SKM-1 treated with dmso at 0.1 percent for 144 hours (cell line): ENCODE measurements around the gene VAPA.

Experiments used
- DNase-seq: peaks from one replicate; lab custom pipeline; 2025; ENCODE audit not compliant: unreplicated experiment; lab: John Stamatoyannopoulos, UW

Gene VAPA

DNA sequence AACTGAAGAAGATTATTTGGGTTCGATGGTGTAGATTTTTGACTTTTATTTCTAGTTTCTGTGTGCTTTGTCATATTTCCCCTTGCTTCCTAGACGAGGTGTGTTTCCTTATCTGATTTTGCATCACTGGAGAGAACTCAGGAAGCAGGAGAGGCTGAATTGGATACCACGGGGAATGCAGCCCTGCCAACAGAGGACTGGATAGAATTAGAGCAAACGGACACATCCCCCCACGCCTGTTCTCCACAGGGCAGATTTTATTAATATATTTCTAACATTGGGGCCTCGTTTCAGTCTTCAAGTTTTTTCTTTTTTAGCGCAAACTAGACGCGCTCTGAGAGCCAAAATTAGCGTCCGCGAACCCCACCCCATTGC is 678 bp upstream of the VAPA start:
- DNase-seq, result no peak

GRCh38 chr18:9914334-9914583 is 443 bp downstream of the VAPA start:
- DNase-seq, result no peak

- DNase-seq, result peak; percentile 13
Observed at GRCh38 chr18:9914584-9915290, 921 bp downstream of the VAPA start.

GRCh38 chr18:9915291-9916076 is 1.7 kb downstream of the VAPA start:
- DNase-seq, result no peak

- peak; percentile 10 for DNase-seq
Observed at GRCh38 chr18:9916077-9916639, 2.3 kb downstream of the VAPA start.

- DNase-seq, result no peak
Observed at GRCh38 chr18:9916808-9917207, 3.0 kb downstream of the VAPA start.

DNA sequence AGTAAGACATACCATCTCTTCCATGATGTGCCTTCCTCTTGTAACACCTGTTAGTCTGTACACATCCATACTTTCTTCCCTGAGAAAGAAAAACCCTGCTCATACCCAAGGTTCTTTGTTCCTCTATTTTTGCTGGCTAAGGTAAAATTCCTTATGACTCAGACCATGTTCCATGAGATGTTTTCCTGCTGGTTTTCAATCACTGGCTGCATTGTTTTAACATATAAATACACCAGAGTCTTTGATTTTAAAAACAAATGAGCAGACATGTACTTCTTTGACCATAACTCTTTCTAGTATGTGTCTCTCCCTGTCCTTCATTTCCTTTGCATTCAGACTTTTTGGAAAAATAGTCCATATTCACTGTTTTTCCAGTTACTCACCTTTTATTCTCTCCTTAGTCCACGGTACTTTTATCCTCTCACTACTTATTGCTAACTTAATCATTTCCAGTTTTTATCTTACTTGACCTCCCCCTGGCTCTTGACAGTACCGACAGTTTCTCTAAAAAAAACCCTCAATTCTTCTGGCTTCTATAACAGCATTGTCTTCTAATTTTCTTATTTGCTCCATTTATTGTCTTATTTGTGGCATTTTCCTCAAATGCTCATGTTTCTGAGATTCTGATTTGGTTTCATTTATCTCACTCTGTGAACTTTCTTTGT is 4.3 kb downstream of the VAPA start:
- DNase-seq, result no peak

- DNase-seq, result no peak
Observed at GRCh38 chr18:9919564-9920232, 5.9 kb downstream of the VAPA start.

DNA sequence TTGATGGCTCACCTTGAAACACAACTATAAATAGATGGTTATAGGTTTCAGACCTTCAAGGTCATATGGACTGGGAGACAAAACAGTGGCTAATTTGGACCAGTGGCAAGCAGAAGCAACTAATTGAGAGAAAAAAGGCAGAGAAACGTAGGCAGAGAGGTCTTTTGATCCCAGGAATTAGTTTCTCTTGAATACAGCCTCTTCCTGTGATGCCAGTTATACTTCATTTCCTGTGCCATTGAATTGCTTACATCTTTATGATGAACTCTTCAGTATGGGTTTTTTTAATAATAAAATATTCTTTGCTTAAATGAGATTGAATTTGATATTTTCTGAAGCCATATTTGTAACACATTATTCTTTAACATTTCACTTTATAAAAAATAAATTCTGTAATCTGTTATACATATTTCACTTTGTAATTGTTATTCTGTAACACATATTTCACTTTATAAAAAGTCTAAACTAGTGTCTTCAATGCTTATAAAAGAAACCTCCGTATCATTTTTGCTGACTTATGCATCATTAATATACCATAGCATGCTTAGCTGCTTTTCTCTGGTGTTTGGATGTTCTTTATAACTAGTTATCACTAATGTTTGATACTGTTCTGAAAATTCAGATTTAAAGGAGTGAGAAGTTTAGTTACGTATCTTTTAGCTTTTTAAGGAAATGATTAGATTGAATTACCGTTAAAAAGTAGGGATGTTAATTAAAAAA is 8.9 kb downstream of the VAPA start:
- no peak for DNase-seq

DNA sequence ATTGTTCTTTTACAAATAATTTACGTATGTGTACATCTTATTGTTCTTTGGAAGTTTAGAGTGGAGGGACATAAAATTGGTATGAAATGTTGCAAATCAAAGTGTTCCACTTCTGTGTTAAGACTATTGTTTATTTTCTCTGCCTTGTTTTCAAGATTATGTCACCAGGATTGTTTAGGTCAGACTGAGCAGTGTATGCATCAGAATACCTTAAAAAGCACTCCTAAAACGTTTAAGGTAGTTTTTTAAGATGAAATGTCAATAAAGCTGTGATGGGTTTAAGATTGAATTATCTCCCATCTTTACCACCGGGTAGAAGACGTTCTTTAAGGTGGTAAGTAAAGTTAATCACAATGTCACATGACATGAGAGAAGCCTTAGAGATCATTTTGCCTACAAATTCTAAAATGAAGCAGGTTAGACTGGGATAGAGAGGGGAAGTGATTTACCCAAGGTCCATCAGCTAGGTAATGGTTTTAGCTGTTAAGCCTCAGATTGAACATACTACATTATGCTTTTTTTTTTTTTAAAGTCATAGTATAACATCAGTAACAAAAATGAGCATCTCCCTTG is 10.6 kb downstream of the VAPA start:
- DNase-seq, result no peak

- DNase-seq, result no peak
Observed at GRCh38 chr18:9925369-9925768, 11.6 kb downstream of the VAPA start.

DNA sequence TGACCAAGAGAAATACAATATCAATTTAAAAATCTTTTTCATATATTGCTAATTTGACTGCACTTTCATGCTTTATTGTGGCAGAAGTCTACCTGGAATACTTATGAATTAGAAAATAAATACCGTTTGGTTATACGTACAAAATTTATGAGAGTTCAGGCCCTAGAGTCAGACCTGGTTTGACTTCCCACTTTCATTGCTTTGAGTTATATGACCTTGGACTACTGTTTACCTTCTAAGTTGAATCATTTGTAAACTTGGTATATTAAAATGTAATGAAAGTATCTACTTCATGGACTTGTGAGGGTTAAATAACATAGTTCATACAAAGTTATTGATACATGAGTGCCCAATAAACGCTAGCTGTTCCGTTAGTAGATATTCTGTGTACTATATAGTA is 12.0 kb downstream of the VAPA start:
- DNase-seq, result no peak

GRCh38 chr18:9926223-9926894 is 12.5 kb downstream of the VAPA start:
- no peak for DNase-seq

GRCh38 chr18:9926977-9927376 is 13.2 kb downstream of the VAPA start:
- no peak for DNase-seq

- DNase-seq, result no peak
Observed at GRCh38 chr18:9927392-9928063, 13.7 kb downstream of the VAPA start.

DNA sequence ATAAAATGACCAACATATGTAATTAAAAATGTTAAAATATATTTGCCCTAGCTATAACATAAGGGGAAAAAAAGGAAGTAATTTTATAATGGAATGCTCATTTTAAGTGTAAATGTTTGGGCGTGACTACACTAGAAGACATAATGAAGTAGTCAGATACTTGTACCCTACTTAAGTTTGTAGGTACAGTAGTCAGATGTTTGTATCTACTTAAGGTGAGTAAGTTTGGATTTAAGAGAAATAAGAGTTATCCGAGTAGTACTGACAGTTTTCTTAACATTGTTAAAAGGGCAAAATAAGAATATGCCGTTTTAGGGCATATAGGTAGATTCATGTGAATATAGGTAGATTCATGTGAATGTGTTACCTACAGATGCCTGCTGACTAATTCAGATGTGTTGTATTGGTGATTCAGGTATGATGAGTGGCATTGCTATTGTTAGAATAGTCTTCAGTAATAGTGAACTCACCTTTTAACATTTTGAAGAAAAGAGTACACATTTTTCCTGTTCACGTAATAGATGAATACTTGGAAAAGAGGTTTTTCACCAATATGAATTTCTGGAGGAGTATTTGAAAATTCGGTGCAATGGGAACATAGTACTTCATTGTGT is 14.9 kb downstream of the VAPA start:
- DNase-seq, result no peak

GRCh38 chr18:9930299-9930884 is 16.6 kb downstream of the VAPA start:
- DNase-seq, result no peak

- DNase-seq, result no peak
Observed at GRCh38 chr18:9931146-9931545, 17.3 kb downstream of the VAPA start.

DNA sequence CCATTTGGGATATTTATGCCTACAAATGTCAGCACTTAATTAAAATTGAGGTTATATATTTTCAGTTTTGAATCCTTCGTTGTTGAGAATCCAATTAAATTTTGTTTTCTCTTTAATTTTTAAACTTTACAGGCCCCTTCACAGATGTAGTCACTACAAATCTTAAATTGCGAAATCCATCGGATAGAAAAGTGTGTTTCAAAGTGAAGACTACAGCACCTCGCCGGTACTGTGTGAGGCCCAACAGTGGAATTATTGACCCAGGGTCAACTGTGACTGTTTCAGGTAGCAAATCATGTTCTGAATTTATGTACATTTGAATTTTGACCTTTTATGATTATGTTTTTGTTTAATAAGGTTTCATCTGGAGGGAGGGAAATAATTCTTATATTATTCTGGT is 17.9 kb downstream of the VAPA start:
- no peak for DNase-seq
